Medulla oblongata (tissue), 1 donor: ENCODE measurements around the gene TRRAP.

Experiments used
- DNase-seq: peaks from one replicate; pipeline ENCODE4 v3.0.0-alpha.2; 2015; ENCODE audit errors: extremely low spot score

The TRRAP gene

DNA sequence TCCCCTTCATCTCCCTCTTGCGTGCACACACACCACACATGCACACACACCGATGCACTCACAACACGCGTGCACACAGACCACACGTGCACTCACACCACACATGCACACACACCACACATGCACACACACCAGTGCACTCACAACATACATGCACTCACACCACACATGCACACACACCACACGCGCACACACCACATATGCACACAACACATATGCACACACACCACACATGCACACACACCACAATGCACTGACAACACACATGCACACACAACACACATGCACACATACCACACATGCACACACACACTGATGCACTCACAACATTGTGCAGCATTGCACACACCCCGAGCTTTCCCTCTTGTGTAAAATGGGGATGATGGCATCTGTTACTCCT is 68.1 kb downstream of the TRRAP start:
- DNase-seq = no peak

DNA sequence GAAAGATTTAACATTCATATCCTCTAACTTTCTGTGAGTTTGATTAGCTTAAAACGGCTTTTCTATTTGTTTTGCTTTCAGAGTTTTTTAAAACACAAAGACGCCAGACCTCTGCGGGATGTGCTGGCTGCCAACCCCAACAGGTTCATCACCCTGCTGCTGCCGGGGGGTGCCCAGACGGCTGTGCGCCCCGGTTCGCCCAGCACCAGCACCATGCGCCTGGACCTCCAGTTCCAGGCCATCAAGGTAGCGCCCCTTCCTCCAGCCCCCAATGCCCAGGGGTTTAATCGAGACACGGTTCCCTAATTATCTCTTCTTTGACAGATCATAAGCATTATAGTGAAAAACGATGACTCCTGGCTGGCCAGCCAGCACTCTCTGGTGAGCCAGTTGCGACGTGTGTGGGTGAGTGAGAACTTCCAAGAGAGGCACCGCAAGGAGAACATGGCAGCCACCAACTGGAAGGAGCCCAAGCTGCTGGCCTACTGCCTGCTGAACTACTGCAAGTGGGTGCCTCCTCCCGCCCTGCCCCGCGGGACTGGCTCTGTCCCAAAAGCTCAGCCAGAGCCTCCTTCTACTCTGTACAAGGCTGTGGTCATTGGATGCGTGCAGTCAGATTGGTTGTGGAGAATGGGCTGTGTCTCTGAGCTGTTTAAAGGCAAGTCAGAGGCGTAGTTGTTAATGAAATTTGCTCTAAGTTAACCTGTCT is 71.2 kb downstream of the TRRAP start:
- peak; percentile 51 for DNase-seq

DNA sequence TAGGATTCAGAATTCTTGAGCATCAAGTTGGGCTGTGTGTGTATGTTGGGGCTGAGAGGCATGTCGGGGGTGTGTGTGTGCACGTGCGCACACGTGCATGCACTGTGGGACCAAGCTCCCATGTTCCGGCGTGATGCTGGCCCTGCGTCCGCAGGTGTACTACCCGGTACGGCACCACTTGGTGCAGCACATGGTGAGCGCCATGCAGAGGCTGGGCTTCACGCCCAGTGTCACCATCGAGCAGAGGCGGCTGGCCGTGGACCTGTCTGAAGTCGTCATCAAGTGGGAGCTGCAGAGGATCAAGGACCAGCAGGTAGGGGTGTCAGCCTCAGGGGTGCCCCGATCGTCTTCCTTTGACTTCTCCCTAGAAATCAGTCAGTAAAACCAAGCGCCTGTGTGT is 77.7 kb downstream of the TRRAP start:
- DNase-seq = no peak

DNA sequence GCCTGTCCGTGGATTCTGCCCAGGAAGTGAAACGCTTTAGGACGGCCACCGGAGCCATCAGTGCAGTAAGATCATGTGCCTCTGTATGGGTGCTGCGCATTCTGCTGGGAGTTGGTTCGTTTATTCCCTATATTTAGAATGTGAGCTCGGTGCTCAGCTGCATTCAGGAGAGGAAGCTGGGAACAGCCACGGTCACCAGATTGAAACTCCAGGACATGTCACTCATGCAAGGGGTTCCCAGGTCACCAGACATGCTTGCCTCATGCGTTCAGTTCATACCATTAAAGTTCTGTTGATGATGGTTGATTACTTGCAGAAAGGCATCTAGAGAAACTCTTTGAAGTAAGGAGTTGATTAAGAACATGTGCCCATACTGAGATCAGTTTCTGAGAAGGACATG is 78.1 kb downstream of the TRRAP start:
- DNase-seq = no peak

DNA sequence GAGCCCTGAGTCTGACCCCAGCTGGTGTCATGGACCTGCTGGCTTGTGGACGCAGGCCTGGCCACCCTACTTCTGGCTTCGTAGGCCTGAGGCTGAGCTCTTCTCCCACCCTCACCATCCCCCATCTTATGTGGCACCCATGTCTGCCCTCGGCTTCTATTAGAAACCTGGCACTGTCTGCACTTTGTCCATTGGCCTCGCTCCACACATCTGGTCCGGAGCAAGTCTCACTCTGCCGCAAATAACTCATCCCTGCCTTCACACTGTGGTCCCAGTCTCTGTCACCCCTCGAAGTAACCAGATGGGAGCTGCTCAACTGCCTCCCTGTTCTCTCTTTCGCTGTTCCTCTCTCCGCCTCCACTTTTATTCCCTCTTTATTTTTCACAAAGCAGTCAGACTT is 78.6 kb downstream of the TRRAP start:
- DNase-seq = no peak

DNA sequence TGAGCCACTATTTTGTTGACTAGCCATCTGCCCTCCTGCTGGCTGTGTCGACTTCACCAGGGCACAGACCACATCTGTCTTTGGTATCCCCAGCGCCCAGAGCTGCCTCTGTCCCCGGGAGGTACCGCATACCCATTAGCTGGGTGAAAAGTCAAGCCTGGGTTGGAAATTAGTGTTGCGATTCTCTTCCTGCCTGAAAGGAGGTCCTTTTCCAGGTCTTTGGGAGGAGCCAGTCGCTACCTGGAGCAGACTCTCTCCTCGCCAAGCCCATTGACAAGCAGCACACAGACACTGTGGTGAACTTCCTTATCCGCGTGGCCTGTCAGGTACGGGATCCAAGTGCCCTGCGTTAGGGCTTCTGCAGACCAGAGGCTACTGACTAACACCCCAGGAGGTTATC is 79.4 kb downstream of the TRRAP start:
- DNase-seq = no peak

DNA sequence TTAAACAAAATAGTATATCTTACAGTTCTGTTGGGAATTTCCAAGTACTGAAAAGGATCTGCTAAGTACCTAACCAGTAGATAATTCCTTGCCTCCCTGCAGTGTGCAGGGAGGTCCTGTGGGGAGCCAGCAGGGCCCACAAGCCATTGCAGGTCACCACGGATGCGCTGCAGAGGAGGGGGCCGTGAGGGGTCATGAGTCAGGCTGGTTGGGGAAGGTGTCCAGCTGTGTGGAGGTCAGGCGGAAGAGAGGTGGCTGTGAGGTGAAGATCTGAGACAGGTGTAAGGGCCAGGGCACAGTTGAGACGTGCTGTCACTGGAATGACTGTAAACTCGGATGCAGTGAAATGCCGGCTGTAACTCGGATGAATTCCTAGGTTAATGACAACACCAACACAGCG is 80.6 kb downstream of the TRRAP start:
- no peak for DNase-seq

DNA sequence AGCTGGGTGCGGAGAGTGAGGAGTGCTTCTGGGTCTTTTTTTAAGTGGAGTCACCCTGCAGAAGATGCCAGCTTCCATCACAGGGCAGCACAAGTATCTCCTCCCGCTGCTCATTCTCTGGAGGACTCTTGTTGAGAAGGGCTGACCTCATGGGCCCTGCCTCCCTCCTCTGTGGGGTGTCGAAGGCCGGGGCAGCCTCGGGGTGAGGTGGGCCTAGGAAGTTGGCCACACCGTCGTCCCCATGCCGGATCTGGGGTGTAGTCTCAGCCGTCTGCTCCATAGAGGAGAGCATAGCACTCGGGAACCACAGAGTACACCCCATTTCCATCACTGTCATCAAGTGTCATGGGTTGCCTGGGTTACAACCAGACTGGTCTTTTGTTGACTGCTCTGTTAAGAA is 85.0 kb downstream of the TRRAP start:
- DNase-seq = no peak

DNA sequence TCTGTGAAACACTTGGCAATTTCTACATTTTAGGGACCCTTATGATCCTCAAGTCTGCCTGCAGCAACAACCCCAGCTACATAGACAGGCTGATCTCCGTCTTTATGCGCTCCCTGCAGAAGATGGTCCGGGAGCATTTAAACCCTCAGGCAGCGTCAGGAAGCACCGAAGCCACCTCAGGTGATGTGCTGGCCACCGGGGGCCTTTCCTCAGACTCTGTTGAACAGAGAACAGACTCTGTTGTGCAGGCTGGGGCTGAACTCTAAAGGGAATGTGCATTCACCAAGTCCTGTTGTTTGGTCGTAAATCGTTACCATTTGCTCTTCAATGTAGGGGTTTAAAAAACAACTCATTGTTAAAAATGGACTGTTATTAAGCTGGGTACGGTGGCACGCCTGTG is 86.3 kb downstream of the TRRAP start:
- DNase-seq = no peak

DNA sequence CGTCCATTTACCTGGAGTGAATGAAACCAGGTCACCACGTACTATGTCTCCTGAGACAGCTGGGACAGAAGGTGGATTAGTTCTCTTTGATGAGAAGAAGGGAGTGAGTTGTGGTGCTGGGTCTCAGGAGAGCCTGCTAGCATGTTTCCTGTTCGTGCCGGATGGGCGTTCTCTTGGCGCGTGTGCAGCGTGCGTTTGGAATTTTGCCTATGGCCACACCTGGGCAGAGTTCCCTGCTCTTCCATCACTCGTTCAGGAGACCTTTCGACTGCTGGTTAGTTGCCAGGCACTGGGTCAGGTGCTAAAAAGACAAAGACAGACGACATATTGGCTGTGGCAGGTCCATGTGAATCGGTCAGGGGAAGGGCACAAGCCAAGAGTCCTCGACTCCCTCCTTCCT is 90.3 kb downstream of the TRRAP start:
- DNase-seq = no peak

DNA sequence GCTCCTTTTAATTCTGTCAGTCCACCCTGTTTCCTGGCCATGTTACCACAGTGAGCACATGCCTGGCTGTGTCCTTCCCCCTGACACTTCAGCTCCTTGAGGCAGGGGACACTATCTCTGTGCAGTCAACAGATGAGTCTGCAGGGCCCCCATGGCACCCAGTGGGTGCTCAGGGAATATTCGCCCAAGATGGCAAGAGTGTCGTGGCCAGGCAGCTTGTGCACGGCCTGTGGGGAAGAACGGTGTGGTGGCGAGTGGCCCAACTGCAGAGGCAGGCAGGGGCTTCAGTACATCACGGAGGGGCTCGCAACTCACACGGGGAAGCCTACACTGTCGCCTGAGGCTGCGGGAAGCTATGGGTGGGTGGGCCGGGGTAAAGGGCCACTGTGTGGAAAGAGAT is 91.1 kb downstream of the TRRAP start:
- DNase-seq = no peak

DNA sequence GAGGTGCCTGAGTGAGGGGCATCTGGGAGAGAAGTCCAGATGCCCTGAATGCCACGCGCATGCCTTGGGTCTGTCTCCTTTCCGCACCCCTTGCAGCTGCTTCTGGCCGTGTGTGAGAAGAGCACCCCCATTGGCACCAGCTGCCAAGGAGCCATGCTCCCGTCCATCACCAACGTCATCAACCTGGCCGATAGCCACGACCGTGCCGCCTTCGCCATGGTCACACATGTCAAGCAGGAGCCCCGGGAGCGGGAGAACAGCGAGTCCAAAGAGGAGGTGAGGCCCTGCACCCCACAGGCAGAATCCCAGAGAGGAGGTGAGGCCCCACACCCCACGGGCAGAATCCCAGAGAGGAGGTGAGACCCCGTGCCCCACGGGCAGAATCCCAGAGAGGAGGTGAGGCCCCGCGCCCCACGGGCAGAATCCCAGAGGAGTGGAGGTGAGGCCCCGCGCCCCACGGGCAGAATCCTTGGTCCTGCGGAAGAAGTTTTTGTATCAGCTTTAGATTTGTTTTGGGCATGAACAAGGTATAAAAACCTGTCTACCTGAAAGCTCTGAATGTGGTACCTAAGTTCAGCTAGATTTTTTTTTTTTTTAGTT is 91.8 kb downstream of the TRRAP start:
- DNase-seq = no peak

DNA sequence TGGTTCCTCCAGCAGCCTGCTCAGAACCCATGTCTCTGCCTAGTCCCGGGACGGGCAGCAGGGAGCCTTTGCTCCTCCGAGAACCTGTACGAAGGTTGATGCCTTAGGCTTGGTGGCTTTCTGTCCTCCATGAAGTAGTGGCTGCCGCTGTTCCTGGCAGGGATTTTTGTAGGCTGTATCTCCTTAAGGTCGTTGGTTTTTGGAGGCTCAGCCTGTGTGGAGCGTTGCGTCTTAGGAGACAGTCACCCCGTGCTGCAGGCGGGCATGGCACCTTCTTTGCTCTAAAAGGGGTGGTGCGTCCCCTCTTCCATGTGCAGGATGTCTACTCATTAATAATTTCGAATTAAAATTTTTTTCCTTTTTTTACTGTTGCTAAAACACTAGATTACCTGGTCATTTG is 92.5 kb downstream of the TRRAP start:
- no peak for DNase-seq

DNA sequence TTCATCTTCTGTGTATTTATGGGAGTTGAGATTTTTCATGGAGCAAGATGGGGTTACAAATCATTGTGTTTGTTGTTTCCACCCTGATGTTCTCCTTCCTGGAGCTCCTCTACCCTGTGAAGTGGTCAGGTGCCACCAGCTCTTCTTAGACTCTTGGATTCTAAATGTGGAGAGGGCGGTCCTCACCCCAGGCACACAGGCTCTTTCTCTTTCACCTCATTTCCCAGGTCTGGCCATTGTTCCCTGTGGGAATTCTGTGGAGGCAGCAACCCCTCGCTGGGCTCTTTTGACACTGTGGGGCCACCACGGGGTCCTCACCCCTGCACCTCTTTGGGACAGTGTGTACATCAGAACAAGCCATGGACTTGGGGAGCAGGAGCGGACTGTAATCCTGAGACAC is 95.9 kb downstream of the TRRAP start:
- no peak for DNase-seq

DNA sequence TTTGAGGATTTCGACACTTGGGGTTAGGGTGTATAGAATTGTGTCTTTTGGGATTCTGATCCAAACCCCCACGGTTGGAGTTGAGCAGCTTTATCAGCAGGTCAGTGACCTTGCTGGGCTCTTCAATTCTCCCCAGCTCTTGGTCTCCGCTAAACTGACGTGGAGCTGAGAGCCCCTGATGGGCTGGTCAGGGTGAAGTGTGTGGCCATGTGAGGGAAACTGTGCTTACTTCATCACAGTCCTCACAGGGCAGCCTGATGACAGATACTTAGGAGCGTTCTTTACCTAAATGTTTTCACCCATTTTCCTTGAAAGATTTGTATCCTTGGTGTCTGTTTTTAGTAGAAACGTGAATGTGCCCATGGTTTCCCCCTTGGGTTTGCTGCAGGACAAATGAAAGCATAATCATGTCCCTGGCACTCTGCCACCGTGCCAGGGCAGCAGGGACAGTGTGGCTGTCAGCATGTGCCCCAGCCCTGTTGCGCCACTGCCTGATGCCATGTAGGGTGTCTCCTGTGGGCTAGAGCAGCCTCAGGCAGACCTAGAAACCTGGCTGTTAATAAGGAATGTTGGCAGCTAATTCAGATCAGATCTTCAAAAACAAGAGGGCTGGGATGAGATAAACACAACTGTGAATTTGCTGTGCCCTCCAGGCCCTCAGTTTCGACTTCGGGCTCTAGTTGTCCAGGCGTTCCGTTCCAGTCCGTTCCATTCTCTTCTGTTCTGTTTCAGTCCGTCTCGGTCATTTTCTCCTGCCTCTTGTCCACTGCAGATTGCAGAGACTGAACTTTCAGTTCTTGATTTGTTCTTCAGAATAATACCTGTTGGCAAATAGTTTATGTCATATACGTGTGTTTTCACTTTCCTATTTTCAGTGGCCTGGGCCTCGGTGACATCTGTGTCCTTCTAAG is 96.8 kb downstream of the TRRAP start:
- peak; percentile 27 for DNase-seq

DNA sequence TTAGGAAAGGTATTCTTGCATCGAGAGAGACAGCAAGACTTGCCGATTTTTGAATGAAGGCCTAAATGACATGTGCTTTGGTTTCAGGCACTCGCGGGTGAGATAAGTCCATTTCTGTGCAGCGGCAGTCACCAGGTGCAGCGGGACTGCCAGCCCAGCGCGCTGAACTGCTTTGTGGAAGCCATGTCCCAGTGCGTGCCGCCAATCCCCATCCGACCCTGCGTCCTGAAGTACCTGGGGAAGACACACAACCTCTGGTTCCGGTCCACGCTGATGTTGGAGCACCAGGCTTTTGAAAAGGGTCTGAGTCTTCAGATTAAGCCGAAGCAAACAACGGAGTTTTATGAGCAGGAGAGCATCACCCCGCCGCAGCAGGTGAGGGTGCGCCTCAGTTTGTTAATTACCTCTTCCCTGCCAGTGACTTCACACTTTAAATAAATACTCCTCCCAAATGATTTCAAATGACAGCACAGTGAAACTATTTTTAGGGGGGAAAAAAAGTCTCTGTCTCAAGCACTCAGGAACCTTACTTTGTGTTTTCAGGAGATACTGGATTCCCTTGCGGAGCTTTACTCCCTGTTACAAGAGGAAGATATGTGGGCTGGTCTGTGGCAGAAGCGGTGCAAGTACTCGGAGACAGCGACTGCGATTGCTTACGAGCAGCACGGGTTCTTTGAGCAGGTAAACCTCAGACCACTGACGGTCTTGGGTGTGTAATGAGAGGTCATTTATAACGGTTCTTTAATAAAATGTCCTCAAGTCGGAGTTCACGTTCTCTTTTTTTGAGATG is 98.3 kb downstream of the TRRAP start:
- DNase-seq = no peak

DNA sequence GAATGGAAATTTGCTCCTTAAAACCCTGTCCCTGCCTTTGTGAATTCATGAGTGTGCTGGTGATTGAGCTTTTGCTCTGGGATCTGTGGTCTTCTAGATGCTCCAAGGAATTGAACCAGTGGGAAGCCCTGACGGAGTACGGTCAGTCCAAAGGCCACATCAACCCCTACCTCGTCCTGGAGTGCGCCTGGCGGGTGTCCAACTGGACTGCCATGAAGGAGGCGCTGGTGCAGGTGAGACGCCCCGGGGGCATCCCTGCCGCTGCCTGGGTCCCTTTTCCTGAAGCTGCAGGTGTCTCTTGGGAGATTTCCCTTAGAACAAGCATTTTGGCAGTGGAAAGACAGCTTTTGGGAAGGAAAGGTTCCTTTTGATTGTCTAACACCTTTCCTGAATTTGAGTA is 100.3 kb downstream of the TRRAP start:
- no peak for DNase-seq

DNA sequence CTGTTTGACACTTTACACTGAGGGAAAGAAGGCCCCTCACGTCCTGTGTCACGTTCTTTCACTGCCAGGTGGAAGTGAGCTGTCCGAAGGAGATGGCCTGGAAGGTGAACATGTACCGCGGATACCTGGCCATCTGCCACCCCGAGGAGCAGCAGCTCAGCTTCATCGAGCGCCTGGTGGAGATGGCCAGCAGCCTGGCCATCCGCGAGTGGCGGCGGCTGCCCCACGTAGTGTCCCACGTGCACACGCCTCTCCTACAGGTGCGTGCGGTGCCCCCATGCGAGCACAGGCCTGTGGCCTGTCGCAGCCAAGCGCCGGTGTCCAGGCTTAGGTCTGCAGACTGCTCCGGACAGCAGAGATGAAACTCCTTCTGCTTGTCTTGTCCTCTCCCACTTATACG is 103.4 kb downstream of the TRRAP start:
- DNase-seq = no peak

DNA sequence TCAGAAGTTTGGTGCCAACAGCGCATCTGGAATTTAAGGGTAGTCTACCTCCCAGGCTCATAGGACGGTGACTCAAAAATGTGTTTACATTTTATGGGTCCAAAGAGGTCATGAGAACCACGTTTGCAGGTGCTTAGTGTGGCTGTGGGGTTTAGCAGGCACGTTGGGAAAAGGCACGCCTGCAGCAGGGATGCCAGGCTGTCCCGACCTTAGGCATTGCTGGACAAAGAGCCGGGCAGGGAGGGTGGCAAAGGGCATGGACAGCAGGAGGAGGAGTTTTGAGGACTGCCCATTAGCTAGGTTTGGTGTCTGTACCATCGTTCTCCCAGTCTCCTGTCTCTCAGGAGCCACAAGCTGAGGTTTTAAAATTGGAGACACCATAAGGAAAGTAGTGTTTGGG is 104.4 kb downstream of the TRRAP start:
- no peak for DNase-seq

DNA sequence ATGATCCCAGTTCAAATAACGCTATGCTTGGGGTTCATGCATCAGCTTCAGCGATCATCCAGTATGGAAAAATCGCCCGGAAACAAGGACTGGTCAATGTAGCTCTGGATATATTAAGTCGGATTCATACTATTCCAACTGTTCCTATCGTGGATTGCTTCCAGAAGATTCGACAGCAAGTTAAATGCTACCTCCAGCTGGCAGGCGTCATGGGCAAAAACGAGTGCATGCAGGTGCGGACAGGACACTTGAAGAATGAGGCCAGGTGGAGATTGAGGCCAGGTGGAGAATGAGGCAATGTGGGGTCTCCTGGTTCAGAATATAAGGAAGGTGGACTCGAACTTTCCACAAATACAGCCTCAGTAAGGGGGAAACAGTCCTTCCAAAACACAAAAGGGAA is 105.8 kb downstream of the TRRAP start:
- no peak for DNase-seq

DNA sequence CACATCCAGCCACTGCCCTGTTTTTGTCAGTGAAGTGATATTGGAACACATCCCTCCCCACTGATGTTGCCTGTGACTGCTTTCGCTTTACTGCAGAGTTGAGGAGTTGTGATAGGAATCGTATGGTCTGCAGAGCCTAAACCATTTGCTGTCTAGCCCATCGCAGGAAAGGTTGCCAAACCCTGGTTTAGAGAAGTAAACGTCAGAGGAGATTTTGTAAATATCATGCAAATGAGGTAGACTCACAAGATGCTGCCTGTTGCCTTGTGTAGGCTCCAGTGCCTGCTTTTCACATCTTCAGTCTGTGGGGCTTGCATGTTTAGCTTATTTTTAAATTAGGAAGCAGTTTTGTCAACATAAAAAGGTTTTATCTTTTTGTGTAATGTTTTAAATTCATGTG is 107.1 kb downstream of the TRRAP start:
- no peak for DNase-seq

DNA sequence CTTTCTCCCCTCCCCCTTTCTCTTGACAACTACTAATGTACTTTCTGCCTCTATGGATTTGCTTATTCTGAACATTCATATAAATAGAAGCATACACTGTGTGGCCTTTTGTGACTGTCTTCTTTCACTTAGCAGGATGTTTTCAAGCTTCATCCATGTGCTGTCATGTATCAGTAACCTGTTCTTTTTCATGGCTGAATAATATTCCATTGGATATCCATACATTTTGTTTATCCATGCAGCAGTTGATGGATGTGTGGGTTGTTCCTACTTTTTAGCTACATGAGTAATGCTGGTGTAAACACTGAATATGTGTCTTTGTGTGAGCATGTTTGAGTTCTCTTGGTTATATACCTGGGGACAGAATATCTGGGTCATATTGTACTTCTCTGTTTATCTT is 107.6 kb downstream of the TRRAP start:
- DNase-seq = no peak
